Panc1 (cell line): Measurements from ENCODE around the gene APOA5. TPM values are rescaled to one million over a fixed set of nuclear protein-coding genes. Genes with fewer than 3 reads are reported as not detected.

Source experiments
- ATAC-seq: fragments of 200-7000 bp; cut with Tn5 transposase; 2 replicates; pipeline ENCODE4 v1.9.1; 2020; ENCODE audit warnings: mild to moderate bottlenecking, moderate library complexity
- BruUV-seq: library from RNA; stranded (reverse); fragments of 400-500 nt; replicated peaks from 2 replicates; lab custom pipeline; 2021; lab: Mats Ljungman, UMichigan
- CTCF ChIA-PET: fragments of 300-600 bp; sonication (Branson Sonifier 250); formaldehyde crosslinking; loops from one replicate; lab custom pipeline; 2022; ENCODE audit warnings: antibody characterized with exemption; lab: Charles Lee
- POLR2A ChIA-PET: fragments of 300-600 bp; sonication (Branson Sonifier 250); formaldehyde crosslinking; loops from one replicate; lab custom pipeline; 2022; ENCODE audit warnings: antibody characterized with exemption; lab: Charles Lee
- DNase-seq: peaks from one replicate; pipeline ENCODE4 v3.0.0-alpha.2; 2010; ENCODE audit warnings: low read depth, low spot score
- H3K27ac ChIP-seq: 2 replicates; pipeline ENCODE4 v1.5.1; 2011; ENCODE audit warnings: mild to moderate bottlenecking, low read length, inconsistent platforms
- H3K27me3 ChIP-seq: fragments of 200-500 bp; sonication (Bioruptor generic); 2 replicates; pipeline ENCODE4 v1.6.0; 2014; ENCODE audit warnings: low read length, inconsistent platforms; ENCODE audit not compliant: control insufficient read depth, insufficient read depth
- H3K36me3 ChIP-seq: fragments of 200-500 bp; sonication (Bioruptor generic); 2 replicates; pipeline ENCODE4 v1.5.1; 2014; ENCODE audit warnings: inconsistent platforms, mild to moderate bottlenecking, low read length, moderate library complexity; ENCODE audit not compliant: control insufficient read depth, insufficient read depth
- H3K4me1 ChIP-seq: 2 replicates; pipeline ENCODE4 v1.5.1; 2011; ENCODE audit warnings: inconsistent platforms, mild to moderate bottlenecking, low read length, moderate library complexity; ENCODE audit not compliant: control insufficient read depth, insufficient read depth
- H3K4me3 ChIP-seq, 2 experiments: 2 replicates each; pipeline ENCODE4 v1.5.1; 2011 to 2012; ENCODE audit warnings: low read depth in 2 of 2, low read length in 2 of 2, mild to moderate bottlenecking in 2 of 2, inconsistent platforms in 1 of 2, moderate library complexity in 1 of 2
- H3K9me3 ChIP-seq: fragments of 200-500 bp; sonication (Bioruptor generic); 2 replicates; pipeline ENCODE4 v1.5.1; 2014; ENCODE audit warnings: low read depth, mild to moderate bottlenecking, inconsistent platforms, low read length, moderate library complexity; ENCODE audit not compliant: control insufficient read depth, insufficient read depth
- CTCF ChIP-seq: fragments of 450-650 bp; IDR thresholded peaks from 2 replicates; pipeline ENCODE4 v1.5.1; 2017; ENCODE audit warnings: mild to moderate bottlenecking
- POLR2AphosphoS5 ChIP-seq: IDR thresholded peaks from 2 replicates; pipeline ENCODE4 v1.6.1; 2012; ENCODE audit warnings: mild to moderate bottlenecking, low read depth, low read length, moderate library complexity
- SIN3A ChIP-seq: IDR thresholded peaks from 2 replicates; pipeline ENCODE4 v1.6.1; 2012; ENCODE audit warnings: low read depth, mild to moderate bottlenecking, low read length, moderate library complexity, borderline replicate concordance; ENCODE audit not compliant: insufficient read depth
- TCF7L2 ChIP-seq: IDR thresholded peaks from 2 replicates; pipeline ENCODE4 v1.6.1; 2011; ENCODE audit warnings: mild to moderate bottlenecking, low read depth, low read length, inconsistent platforms
- in situ Hi-C: cut with HindIII; loops from 2 replicates; pipeline ENCODE4 v1.10.0; 2016; ENCODE audit warnings: low sequenced_read_pairs, low pct_unique_long_range_greater_than_20kb
- intact Hi-C: fragments of 100-400 bp; cut with micrococcal nuclease; formaldehyde crosslinking; loops from one replicate; pipeline ENCODE4 v1.10.0; 2022; ENCODE audit not compliant: unreplicated experiment
- total RNA-seq: library from RNA; stranded (reverse); gene quantifications from one replicate; pipeline ENCODE4 v1.2.1, GENCODE V29; 2021; ENCODE audit not compliant: unreplicated experiment
- TF ChIP-seq, protein P1 (sequence below), 2 experiments: IDR thresholded peaks; 2 replicates each; pipeline ENCODE4 v1.6.1; 2011 to 2012; ENCODE audit warnings: low read depth in 2 of 2, control low read depth in 1 of 2, low read length in 1 of 2, mild to moderate bottlenecking in 1 of 2, moderate library complexity in 1 of 2; ENCODE audit not compliant: insufficient read depth in 1 of 2

The APOA5 gene
- total RNA-seq, 1 experiment from 2014 or later: 0.39 TPM

GRCh38 chr11:116740741-116741140 is 50.9 kb downstream of the APOA5 start:
- H3K4me1 ChIP-seq: peaks cover 4% of the 10 kb centered on the region; the same call in 1 of the 2 replicates
- H3K27ac ChIP-seq: no peak overlapping the region
- H3K9me3 ChIP-seq: no peaks in the 10 kb centered on the region
- DNase-seq (no peak), ATAC-seq (no peak)
- POLR2A ChIA-PET: no interaction called here
- BruUV-seq: no TSS peak
- TF ChIP-seq TCF7L2: no peak
- TF ChIP-seq, protein P1, sequence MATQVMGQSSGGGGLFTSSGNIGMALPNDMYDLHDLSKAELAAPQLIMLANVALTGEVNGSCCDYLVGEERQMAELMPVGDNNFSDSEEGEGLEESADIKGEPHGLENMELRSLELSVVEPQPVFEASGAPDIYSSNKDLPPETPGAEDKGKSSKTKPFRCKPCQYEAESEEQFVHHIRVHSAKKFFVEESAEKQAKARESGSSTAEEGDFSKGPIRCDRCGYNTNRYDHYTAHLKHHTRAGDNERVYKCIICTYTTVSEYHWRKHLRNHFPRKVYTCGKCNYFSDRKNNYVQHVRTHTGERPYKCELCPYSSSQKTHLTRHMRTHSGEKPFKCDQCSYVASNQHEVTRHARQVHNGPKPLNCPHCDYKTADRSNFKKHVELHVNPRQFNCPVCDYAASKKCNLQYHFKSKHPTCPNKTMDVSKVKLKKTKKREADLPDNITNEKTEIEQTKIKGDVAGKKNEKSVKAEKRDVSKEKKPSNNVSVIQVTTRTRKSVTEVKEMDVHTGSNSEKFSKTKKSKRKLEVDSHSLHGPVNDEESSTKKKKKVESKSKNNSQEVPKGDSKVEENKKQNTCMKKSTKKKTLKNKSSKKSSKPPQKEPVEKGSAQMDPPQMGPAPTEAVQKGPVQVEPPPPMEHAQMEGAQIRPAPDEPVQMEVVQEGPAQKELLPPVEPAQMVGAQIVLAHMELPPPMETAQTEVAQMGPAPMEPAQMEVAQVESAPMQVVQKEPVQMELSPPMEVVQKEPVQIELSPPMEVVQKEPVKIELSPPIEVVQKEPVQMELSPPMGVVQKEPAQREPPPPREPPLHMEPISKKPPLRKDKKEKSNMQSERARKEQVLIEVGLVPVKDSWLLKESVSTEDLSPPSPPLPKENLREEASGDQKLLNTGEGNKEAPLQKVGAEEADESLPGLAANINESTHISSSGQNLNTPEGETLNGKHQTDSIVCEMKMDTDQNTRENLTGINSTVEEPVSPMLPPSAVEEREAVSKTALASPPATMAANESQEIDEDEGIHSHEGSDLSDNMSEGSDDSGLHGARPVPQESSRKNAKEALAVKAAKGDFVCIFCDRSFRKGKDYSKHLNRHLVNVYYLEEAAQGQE (IDR thresholded peaks at IDR 0.05; ENCODE audit: insufficient read depth in 1 of 2, low read depth in 2 of 2, low read length in 1 of 2): no peak
- no peak for TF ChIP-seq SIN3A
- no peak for TF ChIP-seq CTCF
- no peak for TF ChIP-seq POLR2AphosphoS5
- in situ Hi-C loops (no loop called here), intact Hi-C loops (no loop called here)
- no peaks in the 10 kb centered on the region for H3K27me3 ChIP-seq
- CTCF ChIA-PET: interaction anchor here (0.6 kb wide), 1 partner anchor 8 kb away, joined by 4 read pairs; no protein-coding TSS in a partner anchor
- no peaks in the 10 kb centered on the region for H3K36me3 ChIP-seq
- no peak overlapping the region for H3K4me3 ChIP-seq

Other genes with a start within 250 kb of the APOA5 start
- 30.0 TPM for gene BUD13, start 18.9 kb downstream of the APOA5 start, total RNA-seq
- gene ZPR1, start 3.9 kb downstream of the APOA5 start, total RNA-seq: 139 TPM
- not detected for gene APOA4, start 31.4 kb upstream of the APOA5 start, total RNA-seq
- 1.2 TPM for gene APOC3, start 38.0 kb upstream of the APOA5 start, total RNA-seq
- gene APOA1, start 45.7 kb upstream of the APOA5 start, total RNA-seq: 1.7 TPM